ENCODE data around the gene MATN4. TPM values are rescaled to one million over a fixed set of nuclear protein-coding genes. Genes with fewer than 3 reads are reported as not detected.
A peak's percentile ranks its signal among the peaks of the same experiment; 100 is the strongest.

MATN4 gene
- total RNA-seq, 1 experiment from 2014 or later = 0.64 TPM

GRCh38 chr20:45290677-45291355, 17.3 kb downstream of the MATN4 start:
- TF ChIP-seq EGR1 (IDR thresholded peaks at IDR 0.05; ENCODE audit: low read depth) (no peak), SP1 (IDR thresholded peaks at IDR 0.05; ENCODE audit: low read depth) (no peak), SIN3A (IDR thresholded peaks at IDR 0.05; ENCODE audit: low read depth) (no peak), RAD21 (IDR thresholded peaks at IDR 0.05; ENCODE audit: low read depth) (peak; percentile 88), SRF (IDR thresholded peaks at IDR 0.05; ENCODE audit: low read depth) (no peak)
- TF ChIP-seq, protein P1, sequence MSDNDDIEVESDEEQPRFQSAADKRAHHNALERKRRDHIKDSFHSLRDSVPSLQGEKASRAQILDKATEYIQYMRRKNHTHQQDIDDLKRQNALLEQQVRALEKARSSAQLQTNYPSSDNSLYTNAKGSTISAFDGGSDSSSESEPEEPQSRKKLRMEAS (IDR thresholded peaks at IDR 0.05) = no peak
- TF ChIP-seq, protein P2, sequence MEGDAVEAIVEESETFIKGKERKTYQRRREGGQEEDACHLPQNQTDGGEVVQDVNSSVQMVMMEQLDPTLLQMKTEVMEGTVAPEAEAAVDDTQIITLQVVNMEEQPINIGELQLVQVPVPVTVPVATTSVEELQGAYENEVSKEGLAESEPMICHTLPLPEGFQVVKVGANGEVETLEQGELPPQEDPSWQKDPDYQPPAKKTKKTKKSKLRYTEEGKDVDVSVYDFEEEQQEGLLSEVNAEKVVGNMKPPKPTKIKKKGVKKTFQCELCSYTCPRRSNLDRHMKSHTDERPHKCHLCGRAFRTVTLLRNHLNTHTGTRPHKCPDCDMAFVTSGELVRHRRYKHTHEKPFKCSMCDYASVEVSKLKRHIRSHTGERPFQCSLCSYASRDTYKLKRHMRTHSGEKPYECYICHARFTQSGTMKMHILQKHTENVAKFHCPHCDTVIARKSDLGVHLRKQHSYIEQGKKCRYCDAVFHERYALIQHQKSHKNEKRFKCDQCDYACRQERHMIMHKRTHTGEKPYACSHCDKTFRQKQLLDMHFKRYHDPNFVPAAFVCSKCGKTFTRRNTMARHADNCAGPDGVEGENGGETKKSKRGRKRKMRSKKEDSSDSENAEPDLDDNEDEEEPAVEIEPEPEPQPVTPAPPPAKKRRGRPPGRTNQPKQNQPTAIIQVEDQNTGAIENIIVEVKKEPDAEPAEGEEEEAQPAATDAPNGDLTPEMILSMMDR (IDR thresholded peaks at IDR 0.05 in 2 of 3, conservative IDR thresholded peaks at IDR 0.05 in 1 of 3; ENCODE audit: borderline replicate concordance in 1 of 3, insufficient read depth in 1 of 3, low read depth in 2 of 3, low read length in 2 of 3) = peak; percentile 84 to 90 (median 88)
- TF ChIP-seq, protein P3, sequence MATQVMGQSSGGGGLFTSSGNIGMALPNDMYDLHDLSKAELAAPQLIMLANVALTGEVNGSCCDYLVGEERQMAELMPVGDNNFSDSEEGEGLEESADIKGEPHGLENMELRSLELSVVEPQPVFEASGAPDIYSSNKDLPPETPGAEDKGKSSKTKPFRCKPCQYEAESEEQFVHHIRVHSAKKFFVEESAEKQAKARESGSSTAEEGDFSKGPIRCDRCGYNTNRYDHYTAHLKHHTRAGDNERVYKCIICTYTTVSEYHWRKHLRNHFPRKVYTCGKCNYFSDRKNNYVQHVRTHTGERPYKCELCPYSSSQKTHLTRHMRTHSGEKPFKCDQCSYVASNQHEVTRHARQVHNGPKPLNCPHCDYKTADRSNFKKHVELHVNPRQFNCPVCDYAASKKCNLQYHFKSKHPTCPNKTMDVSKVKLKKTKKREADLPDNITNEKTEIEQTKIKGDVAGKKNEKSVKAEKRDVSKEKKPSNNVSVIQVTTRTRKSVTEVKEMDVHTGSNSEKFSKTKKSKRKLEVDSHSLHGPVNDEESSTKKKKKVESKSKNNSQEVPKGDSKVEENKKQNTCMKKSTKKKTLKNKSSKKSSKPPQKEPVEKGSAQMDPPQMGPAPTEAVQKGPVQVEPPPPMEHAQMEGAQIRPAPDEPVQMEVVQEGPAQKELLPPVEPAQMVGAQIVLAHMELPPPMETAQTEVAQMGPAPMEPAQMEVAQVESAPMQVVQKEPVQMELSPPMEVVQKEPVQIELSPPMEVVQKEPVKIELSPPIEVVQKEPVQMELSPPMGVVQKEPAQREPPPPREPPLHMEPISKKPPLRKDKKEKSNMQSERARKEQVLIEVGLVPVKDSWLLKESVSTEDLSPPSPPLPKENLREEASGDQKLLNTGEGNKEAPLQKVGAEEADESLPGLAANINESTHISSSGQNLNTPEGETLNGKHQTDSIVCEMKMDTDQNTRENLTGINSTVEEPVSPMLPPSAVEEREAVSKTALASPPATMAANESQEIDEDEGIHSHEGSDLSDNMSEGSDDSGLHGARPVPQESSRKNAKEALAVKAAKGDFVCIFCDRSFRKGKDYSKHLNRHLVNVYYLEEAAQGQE (IDR thresholded peaks at IDR 0.05; ENCODE audit: low read depth) = no peak
- no peak overlapping the region for H3K4me3 ChIP-seq (replicated peaks in 1 of 2; ENCODE audit: low read depth in 1 of 2, low read length in 2 of 2)
- H3K9me3 ChIP-seq (ENCODE audit: control insufficient read depth in 1 of 2, insufficient read depth in 1 of 2, low read depth in 1 of 2, low read length in 2 of 2) = peaks cover 0 to 3% of the 10 kb centered on the region in 2 experiments; a peak in 1 of 4 replicates
- intact Hi-C loops (cut with micrococcal nuclease) = loop anchor here (2.0 kb wide), 3 partner anchors 152 to 280 kb away; no protein-coding TSS in a partner anchor
- peak; percentile 41 for DNase-seq (ENCODE audit: low read depth, low spot score)
- CTCF ChIA-PET = interaction anchor here (0.7 to 5.4 kb wide), 15 partner anchors 10 to 543 kb away, joined by 3 to 30 read pairs (median 4); no protein-coding TSS in a partner anchor
- no peaks in the 10 kb centered on the region for H3K27me3 ChIP-seq (ENCODE audit: insufficient read depth, low read length)
- no peak overlapping the region for H3K27ac ChIP-seq (ENCODE audit: low read depth, low read length)
- H4K20me1 ChIP-seq (ENCODE audit: insufficient read depth) = no peaks in the 10 kb centered on the region
- H3K9ac ChIP-seq (ENCODE audit: low read length) = no peak overlapping the region
- RAD21 ChIA-PET (ENCODE audit: low non-redundant PET in 1 of 2, low total read pairs in 2 of 2, uncharacterized antibody in 2 of 2, unreplicated experiment in 2 of 2) = interaction anchor here (0.5 to 1.9 kb wide), 5 partner anchors 152 to 279 kb away, joined by 3 to 9 read pairs (median 5); no protein-coding TSS in a partner anchor
- no peaks in the 10 kb centered on the region for H3K9me2 ChIP-seq (ENCODE audit: insufficient read depth)
- H3K4me1 ChIP-seq (ENCODE audit: control insufficient read depth in 1 of 2, insufficient read depth in 2 of 2, low read length in 2 of 2) = peaks cover 0 to 12% of the 10 kb centered on the region in 2 experiments; a peak in 2 of 4 replicates
- POLR2A ChIA-PET = interaction anchor here (1.3 kb wide), 1 partner anchor 11 kb away, joined by 3 read pairs; no protein-coding TSS in a partner anchor
- H3K4me2 ChIP-seq (ENCODE audit: low read length) = 0 out of 2 replicates have a peak overlapping the region, but pooled peaks have one; percentile 22
- no peaks in the 10 kb centered on the region for H3K79me2 ChIP-seq (ENCODE audit: insufficient read depth, low read length)
- peak overlapping the region; percentile 46 for H2AFZ ChIP-seq (ENCODE audit: low read depth, low read length, poor library complexity, severe bottlenecking)
- no peaks in the 10 kb centered on the region for H3K36me3 ChIP-seq (ENCODE audit: control insufficient read depth in 1 of 2, insufficient read depth in 2 of 2, low read length in 2 of 2)
- ATAC-seq = peak; percentile 73
- BruUV-seq (replicated peaks) = no TSS peak
